GM19099 (cell line): Measurements from ENCODE around the gene NAT9.

Experiments
- POLR2A ChIP-seq: IDR thresholded peaks from 3 replicates; pipeline ENCODE4 v1.6.1; 2011; ENCODE audit warnings: low read depth; ENCODE audit not compliant: insufficient read length; ENCODE audit errors: extremely low read depth

The NAT9 gene

DNA sequence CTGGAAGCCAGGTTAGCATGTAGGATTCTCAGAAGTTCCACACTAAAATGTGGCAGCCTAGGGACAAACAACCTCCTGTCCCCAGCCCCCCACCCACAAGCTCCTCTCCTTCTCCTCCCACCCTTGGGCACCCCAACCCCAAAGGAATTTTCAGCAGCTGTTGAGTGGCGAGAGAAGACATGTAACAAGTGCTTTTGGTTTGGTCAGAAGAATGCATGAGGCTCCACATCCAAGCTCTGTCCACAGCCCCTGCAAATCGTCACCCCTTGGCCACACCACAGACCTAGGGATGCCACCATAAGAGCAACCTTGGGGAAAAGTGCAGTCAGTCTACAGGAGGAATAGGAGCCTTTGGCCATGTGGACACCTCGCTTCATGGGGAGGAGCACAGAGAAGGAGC lies 51.0 kb downstream of the NAT9 start:
- no peak for TF ChIP-seq POLR2A

DNA sequence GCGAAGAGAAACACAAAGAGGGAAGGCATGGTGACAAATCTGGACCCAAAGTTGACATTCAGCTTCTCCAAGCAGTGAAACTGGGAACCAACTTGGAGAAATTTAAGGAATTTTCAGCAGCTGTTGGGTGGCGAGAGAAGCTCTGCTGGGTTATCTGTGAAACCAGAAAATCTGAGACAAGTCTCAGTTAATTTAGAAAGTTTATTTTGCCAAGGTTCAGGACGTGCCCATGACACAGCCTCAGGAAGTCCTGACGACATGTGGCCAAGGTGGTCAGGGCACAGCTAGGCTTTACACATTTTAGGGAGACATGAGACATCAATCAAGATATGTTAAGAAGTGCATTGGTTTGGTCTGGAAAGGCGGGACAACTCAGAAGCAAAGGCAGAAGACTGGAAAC lies 52.3 kb downstream of the NAT9 start:
- no peak for TF ChIP-seq POLR2A

DNA sequence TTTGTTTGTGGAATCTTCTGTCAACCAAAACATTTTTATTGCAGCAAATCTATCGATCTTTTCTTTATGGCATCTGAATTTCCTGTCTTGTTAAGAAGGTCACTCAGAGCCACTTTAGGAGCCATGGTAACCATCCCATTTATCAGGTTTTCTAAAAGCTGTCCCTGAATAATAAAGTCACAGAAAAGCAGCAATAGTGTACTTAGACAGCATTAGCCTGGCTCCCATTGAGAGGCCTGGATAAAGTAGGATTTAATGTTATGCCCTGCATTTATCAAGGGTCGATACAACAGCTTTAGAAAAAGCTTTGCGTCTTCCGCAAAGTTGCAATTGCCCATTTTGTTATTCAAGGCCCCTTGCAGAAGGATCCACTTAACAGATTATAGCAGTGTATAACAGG lies 53.4 kb downstream of the NAT9 start:
- no peak for TF ChIP-seq POLR2A
